Neural cell (in vitro differentiated cells): ENCODE measurements around the gene TDG.

Source experiments
- EZH2 ChIP-seq: fragments of 200-600, 300-800 bp; shearing (Covaris generic), sonication (generic); IDR thresholded peaks from 2 replicates; pipeline ENCODE4 v1.6.1; 2014; ENCODE audit warnings: antibody characterized with exemption, low read length, borderline replicate concordance, mild to moderate bottlenecking; ENCODE audit not compliant: insufficient read depth, poor library complexity, severe bottlenecking
- POLR2AphosphoS5 ChIP-seq: IDR thresholded peaks from 2 replicates; pipeline ENCODE4 v1.6.1; 2012
- RAD21 ChIP-seq: fragments of 450-650 bp; conservative IDR thresholded peaks from 2 replicates; pipeline ENCODE4 v1.6.1; 2014; ENCODE audit warnings: antibody characterized with exemption, mild to moderate bottlenecking, moderate library complexity
- TAF1 ChIP-seq: IDR thresholded peaks from 2 replicates; pipeline ENCODE4 v1.6.1; 2012; ENCODE audit warnings: low read depth
- TF ChIP-seq, protein P1 (sequence below): fragments of 450-650 bp; IDR thresholded peaks from 2 replicates; pipeline ENCODE4 v1.5.1; 2014; ENCODE audit warnings: antibody characterized with exemption, mild to moderate bottlenecking, moderate library complexity; ENCODE audit not compliant: poor library complexity, severe bottlenecking

GRCh38 chr12:104012331-104012730 lies 46.7 kb downstream of the TDG start:
- TF ChIP-seq, protein P1, sequence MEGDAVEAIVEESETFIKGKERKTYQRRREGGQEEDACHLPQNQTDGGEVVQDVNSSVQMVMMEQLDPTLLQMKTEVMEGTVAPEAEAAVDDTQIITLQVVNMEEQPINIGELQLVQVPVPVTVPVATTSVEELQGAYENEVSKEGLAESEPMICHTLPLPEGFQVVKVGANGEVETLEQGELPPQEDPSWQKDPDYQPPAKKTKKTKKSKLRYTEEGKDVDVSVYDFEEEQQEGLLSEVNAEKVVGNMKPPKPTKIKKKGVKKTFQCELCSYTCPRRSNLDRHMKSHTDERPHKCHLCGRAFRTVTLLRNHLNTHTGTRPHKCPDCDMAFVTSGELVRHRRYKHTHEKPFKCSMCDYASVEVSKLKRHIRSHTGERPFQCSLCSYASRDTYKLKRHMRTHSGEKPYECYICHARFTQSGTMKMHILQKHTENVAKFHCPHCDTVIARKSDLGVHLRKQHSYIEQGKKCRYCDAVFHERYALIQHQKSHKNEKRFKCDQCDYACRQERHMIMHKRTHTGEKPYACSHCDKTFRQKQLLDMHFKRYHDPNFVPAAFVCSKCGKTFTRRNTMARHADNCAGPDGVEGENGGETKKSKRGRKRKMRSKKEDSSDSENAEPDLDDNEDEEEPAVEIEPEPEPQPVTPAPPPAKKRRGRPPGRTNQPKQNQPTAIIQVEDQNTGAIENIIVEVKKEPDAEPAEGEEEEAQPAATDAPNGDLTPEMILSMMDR = no peak
- no peak for TF ChIP-seq EZH2
- no peak for TF ChIP-seq TAF1
- no peak for TF ChIP-seq RAD21
- TF ChIP-seq POLR2AphosphoS5 = no peak
